Activated naive CD8-positive, alpha-beta T cell (primary cell): ENCODE measurements around the gene DNAH9.

Source experiments
- H3K27ac Mint-ChIP-seq: one replicate; pipeline ENCODE4 v1.8.0; 2021; ENCODE audit warnings: mixed read lengths
- H3K27me3 Mint-ChIP-seq: one replicate; pipeline ENCODE4 v1.8.0; 2021; ENCODE audit warnings: mixed read lengths
- H3K36me3 Mint-ChIP-seq: one replicate; pipeline ENCODE4 v1.8.0; 2021; ENCODE audit warnings: mixed read lengths
- H3K4me1 Mint-ChIP-seq: one replicate; pipeline ENCODE4 v1.8.0; 2021; ENCODE audit warnings: low read depth, mixed read lengths
- H3K4me3 Mint-ChIP-seq: one replicate; pipeline ENCODE4 v1.8.0; 2021; ENCODE audit warnings: mild to moderate bottlenecking, mixed read lengths
- H3K9me3 Mint-ChIP-seq: one replicate; pipeline ENCODE4 v1.8.0; 2021; ENCODE audit warnings: low read depth, mixed read lengths

DNAH9 gene

DNA sequence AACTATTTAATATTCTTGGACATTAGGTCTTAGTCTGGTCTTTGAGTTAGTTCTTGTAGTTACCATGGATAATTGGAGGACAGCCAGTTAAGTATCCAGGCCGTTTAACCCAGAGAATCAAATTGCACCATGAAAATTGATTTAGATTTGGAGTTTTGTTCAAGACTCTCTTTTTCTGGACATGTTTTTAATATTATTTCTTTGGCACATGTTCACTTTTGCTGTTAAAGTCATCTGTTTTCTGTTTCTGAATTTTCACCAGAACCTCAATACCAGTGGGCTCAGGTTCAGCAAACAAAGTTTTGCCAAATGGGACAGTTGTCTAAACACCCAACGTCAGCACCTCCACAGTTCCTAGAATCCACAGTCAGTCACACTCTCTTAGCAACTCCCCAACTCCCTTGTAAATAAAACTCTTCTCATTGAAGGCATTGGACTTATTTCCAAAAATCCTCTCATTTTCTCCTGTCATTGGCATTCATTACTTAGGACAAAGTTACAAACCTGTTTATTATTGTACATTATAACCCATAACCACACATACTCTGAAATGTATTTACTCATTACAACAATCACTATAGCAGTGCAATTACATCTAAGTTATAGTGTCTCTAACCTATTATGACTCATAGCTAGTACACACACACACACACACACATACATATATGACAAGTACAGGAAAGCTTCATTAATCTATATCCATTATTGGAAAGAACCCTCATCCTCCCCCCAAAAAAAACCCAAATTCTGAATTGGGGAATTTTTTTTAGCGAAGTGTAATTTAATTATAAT is 33.5 kb upstream of the DNAH9 start:
- Mint-ChIP-seq H3K9me3 (no peaks in the 10 kb centered on the region), H3K27me3 (no peaks in the 10 kb centered on the region), H3K4me3 (no peak overlapping the region), H3K36me3 (no peaks in the 10 kb centered on the region), H3K4me1 (no peaks in the 10 kb centered on the region), H3K27ac (no peak overlapping the region)

DNA sequence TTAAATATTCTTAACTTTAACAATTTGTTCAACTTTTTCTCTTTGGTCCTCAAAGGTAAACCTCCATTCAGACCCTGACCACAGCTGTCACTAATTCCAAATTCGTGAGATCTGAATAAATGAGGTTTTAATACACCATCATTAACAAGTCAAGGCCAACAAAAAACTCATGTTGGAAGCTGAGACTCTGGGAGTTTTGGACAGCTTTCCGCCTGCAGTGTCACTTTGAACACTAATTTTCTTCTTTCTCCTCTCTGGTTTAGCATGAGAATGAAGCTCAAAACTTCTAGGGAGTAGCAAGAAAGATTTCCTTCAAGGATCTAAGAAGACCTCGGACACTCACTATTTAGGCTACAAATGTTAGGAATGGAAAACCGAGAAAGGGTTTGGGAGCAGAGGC is 32.7 kb upstream of the DNAH9 start:
- H3K36me3 Mint-ChIP-seq = no peaks in the 10 kb centered on the region
- H3K27ac Mint-ChIP-seq = no peak overlapping the region
- H3K27me3 Mint-ChIP-seq = no peaks in the 10 kb centered on the region
- H3K4me1 Mint-ChIP-seq = no peaks in the 10 kb centered on the region
- H3K4me3 Mint-ChIP-seq = no peak overlapping the region
- H3K9me3 Mint-ChIP-seq = no peaks in the 10 kb centered on the region

DNA sequence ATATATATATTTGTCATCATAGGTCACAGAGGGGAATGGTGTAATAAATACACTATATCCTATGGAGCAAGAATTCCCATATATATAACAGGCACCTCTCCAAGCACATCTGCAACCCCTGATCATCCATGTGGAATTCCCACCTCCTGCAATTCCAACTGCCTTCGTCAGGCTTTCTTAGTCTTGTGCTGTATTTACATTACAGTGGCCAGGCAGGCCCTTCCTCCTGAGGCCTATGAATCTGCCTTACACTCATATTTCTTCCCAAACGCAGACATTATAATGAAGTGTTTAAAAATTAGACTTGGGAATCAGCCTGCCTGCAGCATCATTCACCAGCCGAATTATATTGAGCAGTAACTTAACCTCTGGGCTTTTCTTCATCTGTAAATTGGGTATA is 19.3 kb upstream of the DNAH9 start:
- no peaks in the 10 kb centered on the region for H3K27me3 Mint-ChIP-seq
- peaks cover 5% of the 10 kb centered on the region for H3K9me3 Mint-ChIP-seq
- H3K27ac Mint-ChIP-seq = no peak overlapping the region

DNA sequence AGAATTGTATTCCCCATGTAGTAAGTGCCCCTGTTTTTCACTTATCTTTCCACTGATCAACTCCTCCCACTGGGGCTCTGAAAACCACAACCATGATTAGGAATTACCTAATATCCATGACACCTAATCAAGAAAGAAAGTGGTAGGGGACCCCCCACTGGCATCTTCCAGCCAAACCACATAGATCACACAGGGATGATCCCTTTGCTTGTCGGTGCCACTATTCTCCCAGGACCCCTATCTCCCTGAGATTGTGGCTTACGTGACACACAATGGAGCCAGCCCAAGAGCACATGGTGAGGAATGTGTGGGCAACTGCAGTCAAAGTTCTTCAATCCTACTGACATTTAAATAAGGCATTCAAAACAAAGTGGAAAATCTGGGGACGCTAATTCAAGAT is 17.6 kb upstream of the DNAH9 start:
- H3K4me1 Mint-ChIP-seq = no peaks in the 10 kb centered on the region
- H3K27ac Mint-ChIP-seq = no peak overlapping the region
- H3K36me3 Mint-ChIP-seq = no peaks in the 10 kb centered on the region

More for the DNA sequence above, 19.3 kb upstream of the DNAH9 start:
- Mint-ChIP-seq H3K4me1 (no peaks in the 10 kb centered on the region), H3K4me3 (no peak overlapping the region), H3K36me3 (no peaks in the 10 kb centered on the region)

DNA sequence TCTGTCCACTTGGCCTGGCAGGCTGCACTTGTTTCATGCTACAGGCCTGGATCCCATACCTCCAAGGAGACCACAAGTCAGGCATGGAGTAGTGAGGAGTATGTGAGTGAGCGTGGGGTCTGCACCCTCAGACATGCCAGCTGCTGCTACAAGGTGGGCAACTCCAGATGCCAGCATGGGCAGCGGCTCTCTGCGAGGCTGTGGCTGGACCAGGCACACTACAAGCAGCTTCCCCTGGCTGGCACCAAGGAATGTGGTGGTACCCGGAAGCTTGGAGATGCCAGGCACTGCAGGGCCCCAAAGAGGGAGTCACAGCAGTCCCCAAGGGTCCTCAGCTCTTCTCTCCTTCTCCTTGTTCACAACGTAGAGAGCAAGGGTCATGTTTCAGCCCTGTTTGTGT is 16.1 kb upstream of the DNAH9 start:
- Mint-ChIP-seq H3K4me3 (no peak overlapping the region), H3K27ac (no peak overlapping the region), H3K9me3 (peaks cover 4% of the 10 kb centered on the region), H3K4me1 (no peaks in the 10 kb centered on the region), H3K36me3 (no peaks in the 10 kb centered on the region), H3K27me3 (peaks cover 2% of the 10 kb centered on the region)

More for the DNA sequence above, 17.6 kb upstream of the DNAH9 start:
- Mint-ChIP-seq H3K9me3 (peaks cover 5% of the 10 kb centered on the region), H3K4me3 (no peak overlapping the region), H3K27me3 (no peaks in the 10 kb centered on the region)

DNA sequence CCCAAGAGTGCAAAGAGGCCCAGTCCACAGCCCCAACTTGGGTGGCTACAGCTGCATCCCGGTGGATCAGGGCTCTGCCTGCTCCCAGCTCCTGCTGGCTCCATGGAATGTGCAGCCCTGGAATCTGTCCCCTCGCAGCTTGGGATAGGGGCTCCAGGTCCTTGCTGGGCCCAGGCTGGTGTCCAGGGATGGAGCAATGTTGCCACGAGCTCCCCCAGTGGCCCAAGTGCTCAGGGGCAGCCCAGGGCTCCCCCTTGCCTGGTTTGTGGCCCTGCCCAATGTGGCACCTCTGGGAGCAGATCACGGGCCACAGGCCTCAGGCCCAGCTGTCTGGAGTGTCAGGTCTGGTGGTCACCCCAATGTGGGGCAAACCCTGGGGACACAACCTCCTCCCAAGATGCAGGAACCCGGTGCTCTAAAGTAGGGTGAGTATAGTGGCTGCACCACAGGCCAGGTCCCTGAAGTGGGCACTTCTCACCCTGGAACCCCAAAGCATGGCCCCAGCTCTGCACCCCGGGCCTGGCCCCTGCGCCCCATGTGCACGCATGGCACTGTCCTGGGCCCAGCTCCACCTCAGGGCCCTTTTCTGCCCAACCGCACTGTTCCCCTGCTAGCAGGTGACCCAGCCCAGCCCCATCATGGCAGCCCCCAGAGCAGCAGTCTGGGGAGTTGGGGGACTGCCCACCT is 14.8 kb upstream of the DNAH9 start:
- no peaks in the 10 kb centered on the region for H3K9me3 Mint-ChIP-seq
- peaks cover 2% of the 10 kb centered on the region for H3K27me3 Mint-ChIP-seq
- no peak overlapping the region for H3K27ac Mint-ChIP-seq
- H3K36me3 Mint-ChIP-seq = no peaks in the 10 kb centered on the region
- no peaks in the 10 kb centered on the region for H3K4me1 Mint-ChIP-seq
- no peak overlapping the region for H3K4me3 Mint-ChIP-seq

DNA sequence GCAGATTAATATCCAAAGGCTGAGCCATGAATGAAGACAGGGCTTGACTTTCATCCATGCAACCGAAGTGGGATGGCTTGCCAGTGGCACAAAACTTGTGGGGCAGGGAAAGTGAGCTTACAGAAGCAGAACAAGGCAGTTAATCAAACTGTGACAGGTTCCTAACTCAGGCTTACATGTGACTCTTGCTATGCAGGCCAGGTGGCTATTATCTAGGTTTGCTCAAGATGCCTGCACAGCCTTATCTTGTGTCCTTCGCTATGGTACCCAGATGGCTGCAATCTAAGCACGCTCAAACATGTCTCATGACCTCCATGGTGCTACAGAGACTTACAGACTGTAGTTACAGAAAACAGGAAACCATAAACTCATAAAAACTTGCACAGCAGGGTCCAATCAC is 8.6 kb upstream of the DNAH9 start:
- Mint-ChIP-seq H3K27ac (no peak overlapping the region), H3K36me3 (no peaks in the 10 kb centered on the region), H3K27me3 (peaks cover 4% of the 10 kb centered on the region), H3K9me3 (peaks cover 5% of the 10 kb centered on the region), H3K4me1 (no peaks in the 10 kb centered on the region), H3K4me3 (no peak overlapping the region)

DNA sequence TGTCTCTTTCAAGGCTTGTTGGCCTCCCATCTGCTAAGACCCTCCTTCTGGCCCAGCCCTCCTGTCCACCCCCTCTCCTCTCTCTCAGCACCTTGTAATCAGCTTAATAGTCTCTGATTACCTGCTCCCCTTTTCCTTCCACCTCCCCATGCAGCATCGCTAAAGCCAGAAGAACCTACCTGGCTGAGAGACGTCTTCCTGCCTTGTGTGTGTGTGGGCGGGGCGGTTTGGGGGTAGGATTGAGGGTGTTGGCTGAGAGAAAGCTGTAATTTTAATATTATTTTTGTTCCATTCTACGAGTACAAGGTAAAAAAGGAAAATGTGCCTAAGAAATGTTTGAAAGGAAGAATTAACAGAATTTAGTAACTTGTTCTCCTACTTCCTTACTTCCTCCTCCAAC is 3.4 kb downstream of the DNAH9 start:
- H3K4me1 Mint-ChIP-seq = peaks cover 3% of the 10 kb centered on the region
- H3K27ac Mint-ChIP-seq = no peak overlapping the region
- peaks cover 20% of the 10 kb centered on the region for H3K27me3 Mint-ChIP-seq
- no peaks in the 10 kb centered on the region for H3K9me3 Mint-ChIP-seq
- no peaks in the 10 kb centered on the region for H3K36me3 Mint-ChIP-seq
- no peak overlapping the region for H3K4me3 Mint-ChIP-seq

DNA sequence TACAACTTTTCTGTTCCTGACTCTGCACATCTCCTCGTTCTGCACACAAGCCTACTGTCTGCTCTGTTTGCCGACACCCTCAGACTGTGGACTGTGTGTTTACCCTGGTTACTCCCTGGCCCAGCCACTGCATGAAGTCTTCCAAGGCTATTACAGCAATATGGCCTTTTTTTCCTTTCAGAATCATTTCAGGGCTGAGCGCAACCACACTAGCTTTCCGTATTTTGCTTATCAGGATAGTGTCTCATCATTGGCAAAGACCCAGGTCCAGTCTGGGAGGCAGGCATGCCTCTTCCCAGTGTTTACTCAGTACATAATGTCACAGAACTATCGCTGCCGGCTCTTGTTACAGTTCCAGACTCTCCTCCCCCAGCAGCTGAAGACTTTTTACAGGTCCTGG is 10.1 kb downstream of the DNAH9 start:
- Mint-ChIP-seq H3K4me3 (no peak overlapping the region), H3K27ac (no peak overlapping the region), H3K4me1 (no peaks in the 10 kb centered on the region), H3K9me3 (no peaks in the 10 kb centered on the region), H3K27me3 (peaks cover 2% of the 10 kb centered on the region), H3K36me3 (no peaks in the 10 kb centered on the region)

DNA sequence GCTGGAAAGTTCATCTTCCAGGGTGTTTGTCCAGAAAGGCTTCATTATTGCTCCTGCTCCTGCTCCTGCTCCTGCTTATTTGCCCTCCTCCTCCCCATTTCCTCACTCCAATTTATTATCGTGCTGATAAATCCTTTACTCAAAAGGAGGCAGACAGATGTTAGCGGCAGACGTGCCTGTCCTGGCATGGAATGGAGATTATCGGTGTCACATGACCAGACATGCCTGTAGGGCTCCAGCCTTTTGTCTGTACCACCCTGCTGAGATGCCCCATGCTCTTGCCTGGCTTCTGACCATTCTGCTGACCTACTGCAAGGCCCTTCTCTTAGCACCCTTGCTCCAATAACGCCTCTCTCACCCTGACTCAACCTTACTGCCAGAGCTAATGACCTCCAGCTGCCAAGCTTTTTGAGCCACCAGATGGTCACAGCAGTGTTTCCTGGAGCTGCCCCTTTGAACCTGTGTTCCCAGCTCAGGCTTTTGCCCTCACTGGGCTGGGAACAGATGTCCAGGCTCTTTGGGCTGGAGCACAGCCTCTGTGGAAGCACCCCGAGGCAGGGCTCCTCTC is 12.8 kb downstream of the DNAH9 start:
- Mint-ChIP-seq H3K27ac (no peak overlapping the region), H3K9me3 (no peaks in the 10 kb centered on the region), H3K36me3 (no peaks in the 10 kb centered on the region)

DNA sequence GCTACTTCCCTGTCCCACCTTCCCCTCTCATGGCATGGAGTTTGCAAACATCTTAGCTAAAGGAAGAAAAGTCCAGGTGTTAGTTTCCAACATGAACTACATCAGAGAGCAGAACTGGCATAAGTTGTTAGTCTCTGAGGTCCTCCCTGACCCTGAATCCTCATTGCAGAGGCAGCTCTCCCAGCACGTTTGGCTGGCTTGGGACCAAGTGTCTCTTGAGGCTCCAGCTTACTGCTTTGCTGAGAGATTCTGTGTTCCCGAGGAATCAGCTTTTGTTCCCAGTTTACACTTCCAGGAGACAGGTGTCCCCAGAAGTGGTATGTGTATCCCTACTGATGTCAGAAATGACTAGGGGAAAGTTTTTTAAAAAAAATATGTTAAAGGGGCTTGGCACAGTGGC is 14.7 kb downstream of the DNAH9 start:
- H3K27ac Mint-ChIP-seq = no peak overlapping the region
- H3K27me3 Mint-ChIP-seq = peaks cover 9% of the 10 kb centered on the region
- H3K9me3 Mint-ChIP-seq = no peaks in the 10 kb centered on the region
- H3K4me3 Mint-ChIP-seq = no peak overlapping the region
- no peaks in the 10 kb centered on the region for H3K36me3 Mint-ChIP-seq
- no peaks in the 10 kb centered on the region for H3K4me1 Mint-ChIP-seq

More for the DNA sequence above, 12.8 kb downstream of the DNAH9 start:
- Mint-ChIP-seq H3K27me3 (peaks cover 8% of the 10 kb centered on the region), H3K4me1 (no peaks in the 10 kb centered on the region), H3K4me3 (no peak overlapping the region)

DNA sequence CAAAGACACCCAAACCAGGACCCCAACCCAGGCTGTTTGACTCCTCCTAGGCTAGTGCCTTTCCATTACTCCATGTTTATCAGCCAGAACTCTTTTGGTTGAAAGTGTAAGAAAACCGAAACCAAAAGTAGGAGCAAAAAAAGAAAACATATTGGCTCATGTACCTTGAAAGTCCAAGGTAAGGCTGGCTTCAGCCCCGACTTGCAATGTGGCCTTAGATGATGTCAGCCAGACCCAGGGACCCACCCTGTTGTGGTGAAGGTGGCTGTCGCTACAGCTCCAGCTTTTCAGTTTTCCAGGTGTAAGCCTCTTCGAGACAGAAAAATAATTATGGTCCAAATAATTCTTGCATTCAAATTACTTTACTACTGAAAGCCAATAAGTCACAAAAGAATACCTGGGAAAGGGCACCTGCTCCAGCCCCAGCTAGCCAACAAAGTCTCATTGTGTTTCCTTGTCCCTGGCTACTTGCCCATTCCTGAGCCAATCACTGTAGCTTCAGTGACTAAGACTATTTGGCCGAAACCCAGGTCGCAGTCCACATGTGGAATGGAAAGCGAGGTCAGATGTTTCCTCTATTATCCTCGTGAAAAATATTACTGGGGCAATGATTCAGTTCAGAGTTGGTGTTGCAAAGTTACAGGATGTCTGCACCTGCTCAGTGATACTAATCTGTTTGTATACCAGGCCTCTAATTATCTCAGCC is 20.7 kb downstream of the DNAH9 start:
- Mint-ChIP-seq H3K9me3 (no peaks in the 10 kb centered on the region), H3K36me3 (no peaks in the 10 kb centered on the region), H3K27me3 (peaks cover 5% of the 10 kb centered on the region), H3K4me3 (no peak overlapping the region), H3K27ac (no peak overlapping the region), H3K4me1 (no peaks in the 10 kb centered on the region)

DNA sequence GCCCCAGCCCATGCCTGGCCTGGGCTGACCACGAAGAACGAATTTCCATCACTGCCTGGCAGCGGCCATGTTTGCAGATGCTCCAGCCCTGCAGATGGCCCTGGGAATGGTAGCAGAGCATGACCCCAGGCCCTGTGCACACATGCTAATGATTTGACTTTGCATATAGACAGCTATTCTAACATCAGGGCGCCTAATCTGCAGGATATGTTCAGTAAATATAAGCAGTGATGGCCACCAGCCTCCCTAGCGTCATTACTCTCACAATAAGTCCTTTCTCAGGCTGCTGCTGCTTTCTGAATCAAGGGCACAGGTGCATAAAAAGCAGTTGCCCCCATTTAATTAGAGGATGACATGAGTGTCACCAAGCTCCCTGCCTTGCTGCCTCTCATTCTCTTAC is 24.2 kb downstream of the DNAH9 start:
- H3K9me3 Mint-ChIP-seq = no peaks in the 10 kb centered on the region
- no peaks in the 10 kb centered on the region for H3K27me3 Mint-ChIP-seq
- H3K36me3 Mint-ChIP-seq = no peaks in the 10 kb centered on the region
- H3K4me1 Mint-ChIP-seq = no peaks in the 10 kb centered on the region
- H3K27ac Mint-ChIP-seq = no peak overlapping the region
- H3K4me3 Mint-ChIP-seq = no peak overlapping the region

DNA sequence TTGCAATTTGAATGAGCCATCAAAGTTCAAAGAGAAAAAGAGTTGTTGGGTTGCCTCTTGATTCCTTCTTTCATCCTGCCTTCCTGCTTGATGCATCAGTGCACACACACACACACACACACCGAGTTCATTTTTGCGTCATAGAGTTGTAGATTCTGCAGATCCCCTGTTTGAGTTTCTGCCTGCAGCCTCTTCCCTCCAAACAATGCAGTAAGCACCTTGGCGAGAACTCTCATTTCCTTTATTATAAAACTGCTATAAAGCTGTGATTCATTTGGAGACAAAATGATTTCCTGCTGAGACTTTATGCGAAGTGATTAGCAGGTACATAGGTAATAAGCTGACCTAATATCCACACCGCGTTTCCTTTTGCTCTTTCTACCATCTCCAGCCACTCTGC is 26.7 kb downstream of the DNAH9 start:
- no peaks in the 10 kb centered on the region for H3K27me3 Mint-ChIP-seq
- no peaks in the 10 kb centered on the region for H3K9me3 Mint-ChIP-seq
- H3K36me3 Mint-ChIP-seq = no peaks in the 10 kb centered on the region
- H3K27ac Mint-ChIP-seq = no peak overlapping the region
- no peak overlapping the region for H3K4me3 Mint-ChIP-seq
- no peaks in the 10 kb centered on the region for H3K4me1 Mint-ChIP-seq

DNA sequence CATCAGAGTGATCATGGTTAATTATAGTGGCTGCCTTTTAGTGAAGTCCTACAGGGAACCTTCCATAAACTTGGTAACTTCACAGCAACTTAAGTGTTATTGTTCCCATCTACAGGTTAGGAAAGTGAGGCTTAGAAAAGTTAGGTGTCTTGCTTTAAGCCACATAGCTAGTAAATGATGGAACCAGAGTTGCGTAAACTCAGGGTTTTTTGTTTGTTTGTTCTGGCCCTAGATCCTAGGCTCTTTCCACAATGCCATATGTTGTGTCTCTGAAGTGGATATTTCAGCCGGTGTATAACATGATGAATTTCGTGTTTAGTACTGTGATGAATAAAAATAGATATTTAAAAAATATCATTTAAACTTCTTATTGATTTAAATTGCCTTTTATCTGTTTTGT is 27.6 kb downstream of the DNAH9 start:
- Mint-ChIP-seq H3K4me1 (no peaks in the 10 kb centered on the region), H3K27me3 (no peaks in the 10 kb centered on the region), H3K4me3 (no peak overlapping the region), H3K27ac (no peak overlapping the region), H3K36me3 (no peaks in the 10 kb centered on the region), H3K9me3 (no peaks in the 10 kb centered on the region)
